GM21619 (cell line): ENCODE data around the gene MAGED4.
"Not testable (repeated sequence)": the region's sequence is repeated elsewhere in the genome, so short reads cannot be mapped to it uniquely, and the experiment has no call there.

Experiments used
- ATAC-seq: cut with Tn5 transposase; IDR thresholded peaks from one replicate; pipeline ENCODE4 v1.9.1; 2021; ENCODE audit not compliant: unreplicated experiment

Gene MAGED4, protein sequence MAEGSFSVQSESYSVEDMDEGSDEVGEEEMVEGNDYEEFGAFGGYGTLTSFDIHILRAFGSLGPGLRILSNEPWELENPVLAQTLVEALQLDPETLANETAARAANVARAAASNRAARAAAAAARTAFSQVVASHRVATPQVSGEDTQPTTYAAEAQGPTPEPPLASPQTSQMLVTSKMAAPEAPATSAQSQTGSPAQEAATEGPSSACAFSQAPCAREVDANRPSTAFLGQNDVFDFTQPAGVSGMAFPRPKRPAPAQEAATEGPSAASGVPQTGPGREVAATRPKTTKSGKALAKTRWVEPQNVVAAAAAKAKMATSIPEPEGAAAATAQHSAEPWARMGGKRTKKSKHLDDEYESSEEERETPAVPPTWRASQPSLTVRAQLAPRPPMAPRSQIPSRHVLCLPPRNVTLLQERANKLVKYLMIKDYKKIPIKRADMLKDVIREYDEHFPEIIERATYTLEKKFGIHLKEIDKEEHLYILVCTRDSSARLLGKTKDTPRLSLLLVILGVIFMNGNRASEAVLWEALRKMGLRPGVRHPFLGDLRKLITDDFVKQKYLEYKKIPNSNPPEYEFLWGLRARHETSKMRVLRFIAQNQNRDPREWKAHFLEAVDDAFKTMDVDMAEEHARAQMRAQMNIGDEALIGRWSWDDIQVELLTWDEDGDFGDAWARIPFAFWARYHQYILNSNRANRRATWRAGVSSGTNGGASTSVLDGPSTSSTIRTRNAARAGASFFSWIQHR

DNA sequence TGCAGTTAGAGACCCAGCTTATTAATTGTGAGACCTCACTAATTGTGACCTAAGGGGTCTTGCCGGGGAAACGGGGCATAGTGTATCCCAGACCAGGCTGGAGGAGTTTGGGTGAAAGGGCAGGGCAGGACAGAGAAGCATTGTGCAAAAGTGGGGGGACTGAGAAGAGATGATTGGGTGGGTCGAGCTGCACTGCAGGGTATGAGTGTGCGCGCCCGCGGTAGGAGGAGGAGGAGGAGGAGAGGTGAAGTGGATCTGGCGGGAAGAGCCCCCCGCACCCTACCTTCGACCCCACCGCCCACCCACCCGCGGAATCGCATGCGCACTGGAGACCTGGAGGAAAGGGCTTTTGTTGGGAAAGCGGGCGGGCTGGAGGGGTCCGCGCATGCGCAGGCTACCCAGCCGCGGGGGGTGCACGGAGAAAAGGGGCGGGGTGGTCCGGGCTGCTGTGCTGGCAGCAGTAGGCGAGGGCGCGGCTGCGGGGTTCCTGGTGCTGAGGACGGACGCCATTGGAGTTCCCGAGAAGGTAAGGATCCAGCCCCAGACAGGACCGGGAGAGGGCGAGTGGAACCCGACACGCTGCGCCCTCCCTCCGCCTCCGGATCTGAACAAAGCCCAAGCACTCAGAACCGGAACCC is at the start of gene MAGED4:
MAGED4 (plus strand) TSS at position 449 of the 638 bp plus-strand sequence. CDS start 1,035 bp downstream, outside the sequence.
- ATAC-seq, result not testable (repeated sequence)

DNA sequence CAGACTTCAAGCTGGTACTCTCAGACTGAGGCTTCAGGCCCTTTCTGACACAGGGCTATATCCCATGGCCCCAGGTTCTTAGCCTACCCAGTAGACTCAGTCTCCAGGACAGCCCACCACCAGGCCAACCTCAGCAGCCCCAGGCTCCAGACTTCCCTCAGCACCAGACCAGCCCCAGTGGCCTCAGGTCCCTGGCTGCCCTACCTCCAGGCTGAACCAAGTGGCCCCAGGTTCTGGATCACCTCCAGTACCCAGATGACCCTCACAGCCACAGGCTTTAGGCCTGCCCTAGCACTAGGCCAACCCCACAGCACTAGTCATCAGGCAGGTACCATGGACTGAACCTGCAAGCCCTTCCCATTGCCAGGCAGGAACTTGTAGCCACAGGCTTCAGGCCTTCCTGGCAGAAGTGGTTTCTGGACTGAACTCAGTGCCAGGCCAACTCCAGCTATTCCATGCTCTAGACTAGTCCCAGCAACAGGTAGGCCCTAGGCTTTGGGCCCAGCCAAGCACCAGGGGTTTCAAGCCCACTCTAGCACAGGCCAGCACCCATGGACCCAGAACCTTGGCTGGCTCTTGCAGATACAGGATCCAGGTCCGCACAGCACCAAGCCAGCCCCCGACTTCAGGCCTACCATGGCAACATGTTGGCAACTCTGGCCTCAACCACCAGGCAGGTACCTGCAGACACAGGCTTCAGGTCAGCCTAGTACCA is 45.7 kb upstream of the MAGED4 start:
- ATAC-seq, result no peak

GRCh38 chrX:52139545-52139895 is 45.2 kb upstream of the MAGED4 start:
- ATAC-seq, result no peak

GRCh38 chrX:52140020-52140419 is 44.7 kb upstream of the MAGED4 start:
- no peak for ATAC-seq

DNA sequence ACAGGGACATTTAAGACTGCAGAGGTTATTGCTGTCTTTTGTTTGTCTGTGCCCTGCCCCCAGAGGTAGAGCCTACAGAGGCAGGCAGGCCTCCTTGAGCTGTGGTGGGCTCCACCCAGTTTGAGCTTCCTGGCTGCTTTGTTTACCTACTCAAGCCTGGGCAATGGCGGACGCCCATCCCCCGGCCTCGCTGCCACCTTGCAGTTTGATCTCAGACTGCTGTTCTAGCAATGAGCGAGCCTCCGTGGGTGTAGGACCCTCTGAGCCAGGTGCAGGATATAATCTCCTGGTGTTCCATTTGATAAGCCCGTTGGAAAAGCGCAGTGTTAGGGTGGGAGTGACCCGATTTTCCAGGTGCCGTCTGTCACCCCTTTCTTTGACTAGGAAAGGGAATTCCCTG is 34.0 kb upstream of the MAGED4 start:
- not testable (repeated sequence) for ATAC-seq

- ATAC-seq, result not testable (repeated sequence)
These were observed 24.5 kb upstream of the MAGED4 start for GRCh38 chrX:52160140-52160539.

- ATAC-seq, result no peak
These were observed 17.8 kb upstream of the MAGED4 start for GRCh38 chrX:52166840-52167239.

DNA sequence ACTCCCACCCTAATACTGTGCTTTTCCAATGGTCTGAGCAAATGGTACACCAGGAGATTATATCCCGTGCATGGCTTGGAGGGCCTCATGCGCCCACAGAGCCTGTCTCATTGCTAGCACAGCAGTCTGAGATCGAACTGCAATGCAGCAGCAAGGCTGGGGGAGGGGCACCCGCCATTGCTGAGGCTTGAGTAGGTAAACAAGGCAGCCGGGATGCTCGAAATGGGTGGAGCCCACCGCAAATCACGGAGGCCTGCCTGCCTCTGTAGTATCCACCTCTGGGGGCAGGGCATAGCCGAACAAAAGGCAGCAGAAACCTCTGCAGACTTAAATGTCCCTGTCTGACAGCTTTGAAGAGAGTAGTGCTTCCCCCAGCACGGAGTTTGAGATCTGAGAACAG is 13.6 kb upstream of the MAGED4 start:
- ATAC-seq, result not testable (repeated sequence)

DNA sequence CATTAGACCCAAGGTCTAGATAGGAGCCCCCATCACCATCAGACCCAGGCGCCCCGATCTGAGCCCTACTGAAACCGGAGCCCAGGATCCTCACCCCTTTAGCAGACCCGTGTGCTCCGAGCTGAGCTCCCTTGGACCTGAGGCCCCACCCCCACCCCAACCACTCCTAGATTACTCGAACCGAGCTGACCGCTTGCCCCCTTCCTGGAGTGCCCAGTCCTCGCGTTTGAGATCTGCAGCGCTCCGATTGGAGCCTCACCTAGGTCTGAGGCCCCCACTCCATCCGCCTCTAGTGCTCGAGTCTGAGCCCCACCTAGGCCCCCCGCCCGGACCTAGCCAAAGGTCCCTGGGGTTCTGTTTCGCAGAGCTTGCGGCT is 378 bp downstream of the MAGED4 start:
- not testable (repeated sequence) for ATAC-seq

- not testable (repeated sequence) for ATAC-seq
These were observed 26.7 kb downstream of the MAGED4 start for GRCh38 chrX:52211405-52211804.

DNA sequence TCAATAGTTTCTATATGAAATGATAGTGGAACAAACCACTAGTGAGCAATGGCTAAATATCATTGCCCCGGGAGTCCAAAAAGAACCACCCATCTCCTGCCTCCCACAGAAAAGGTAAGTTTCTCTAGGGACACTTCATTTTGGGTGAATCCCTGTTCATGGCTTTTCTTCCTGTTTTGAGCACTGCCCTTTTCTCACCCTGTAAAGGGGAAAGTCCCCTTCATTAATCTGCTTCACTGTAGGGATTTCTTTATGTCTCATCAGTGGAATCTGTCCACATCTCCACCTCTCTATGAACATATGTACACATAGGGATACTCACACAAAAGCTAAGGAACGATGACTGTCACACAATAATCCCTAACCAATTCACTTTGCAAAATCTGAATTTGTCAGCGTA is 28.6 kb downstream of the MAGED4 start:
- ATAC-seq, result no peak

DNA sequence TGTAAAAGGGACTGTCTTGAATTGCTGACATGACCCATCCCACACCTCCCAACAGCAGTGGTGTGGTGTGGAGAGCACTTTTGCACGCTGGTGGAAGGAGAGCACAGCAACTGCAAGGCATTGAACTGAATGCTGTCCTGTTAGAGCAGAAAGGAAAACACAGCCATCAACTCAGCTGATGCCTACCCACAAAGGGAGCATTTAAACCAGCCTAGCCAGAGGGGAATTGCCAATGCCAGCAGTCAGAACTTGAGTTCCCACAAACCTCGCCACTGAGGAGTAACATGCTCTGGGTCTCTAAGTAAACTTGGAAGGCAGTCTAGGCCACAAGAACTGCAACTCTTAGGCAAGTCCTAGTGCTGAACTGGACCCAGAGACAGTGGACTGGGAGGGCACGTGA is 31.9 kb downstream of the MAGED4 start:
- ATAC-seq, result no peak

DNA sequence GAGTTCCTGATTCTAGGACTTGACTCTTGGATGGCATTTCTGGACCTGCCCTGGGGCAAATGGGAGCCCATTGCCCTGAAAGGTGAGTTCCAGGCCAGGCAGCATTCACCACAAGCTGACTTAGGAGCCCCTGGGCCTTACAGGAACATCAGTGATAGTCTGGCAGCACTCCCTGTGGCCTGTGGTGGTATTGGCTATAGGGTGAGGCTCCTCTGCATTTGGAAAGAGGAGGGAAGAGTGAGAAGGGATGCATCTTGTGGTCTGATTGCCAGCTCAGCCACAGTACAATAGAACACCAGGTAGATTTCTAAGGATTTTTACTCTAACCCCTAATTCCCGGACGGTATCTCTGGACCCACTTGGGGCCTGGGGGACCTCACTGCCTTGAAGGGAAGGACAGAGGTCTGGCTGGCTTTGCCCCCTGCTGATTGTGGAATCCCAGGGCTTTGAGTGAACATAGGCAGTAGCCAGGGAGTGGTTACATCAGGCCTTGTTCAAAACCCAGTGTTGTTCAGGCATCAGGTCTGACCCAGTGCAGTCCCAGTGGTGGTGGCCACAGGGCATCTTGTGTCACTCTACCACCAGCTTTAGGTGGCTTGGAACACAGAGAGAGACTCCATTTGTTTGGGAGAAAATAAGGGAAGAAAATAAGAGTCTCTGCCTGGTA is 32.9 kb downstream of the MAGED4 start:
- ATAC-seq, result no peak

GRCh38 chrX:52220936-52221335 is 36.2 kb downstream of the MAGED4 start:
- no peak for ATAC-seq
